H9 (cell line): ENCODE results near the gene LMTK3. TPM values are rescaled to one million over a fixed set of nuclear protein-coding genes. Genes with fewer than 3 reads are reported as not detected.

Source experiments
- DNase-seq: peaks from one replicate; pipeline ENCODE4 v3.0.0-alpha.2; 2017
- H2AFZ ChIP-seq: one replicate; pipeline ENCODE4 v1.6.1; 2013; ENCODE audit warnings: mild to moderate bottlenecking, low read length, control low read depth, moderate library complexity
- H2AK5ac ChIP-seq: 2 replicates; pipeline ENCODE4 v1.6.1; 2013; ENCODE audit warnings: low read length, control low read depth, mixed read lengths; ENCODE audit not compliant: insufficient read length
- H2BK120ac ChIP-seq: one replicate; pipeline ENCODE4 v1.6.1; 2013; ENCODE audit warnings: low read depth, mild to moderate bottlenecking, low read length, control low read depth, inconsistent platforms; ENCODE audit not compliant: poor library complexity, severe bottlenecking
- H2BK12ac ChIP-seq: 2 replicates; pipeline ENCODE4 v1.6.1; 2013; ENCODE audit warnings: low read length, control low read depth, mixed read lengths, low read depth; ENCODE audit not compliant: insufficient read length
- H2BK15ac ChIP-seq: 2 replicates; pipeline ENCODE4 v1.6.1; 2013; ENCODE audit warnings: low read depth, low read length, control low read depth
- H2BK20ac ChIP-seq: one replicate; pipeline ENCODE4 v1.6.1; 2013; ENCODE audit warnings: low read depth, mild to moderate bottlenecking, low read length, control low read depth, inconsistent platforms; ENCODE audit not compliant: poor library complexity, severe bottlenecking
- H2BK5ac ChIP-seq: 2 replicates; pipeline ENCODE4 v1.6.1; 2013; ENCODE audit warnings: low read length, control low read depth, mixed read lengths; ENCODE audit not compliant: insufficient read length
- H3K14ac ChIP-seq: 2 replicates; pipeline ENCODE4 v1.6.1; 2013; ENCODE audit warnings: low read length, control low read depth; ENCODE audit not compliant: insufficient read depth
- H3K18ac ChIP-seq: 2 replicates; pipeline ENCODE4 v1.6.1; 2013; ENCODE audit warnings: low read depth, mild to moderate bottlenecking, mixed read lengths, low read length, control low read depth; ENCODE audit not compliant: insufficient read length
- H3K23ac ChIP-seq: 2 replicates; pipeline ENCODE4 v1.6.1; 2013; ENCODE audit warnings: low read length, control low read depth, mixed read lengths, low read depth; ENCODE audit not compliant: insufficient read length
- H3K23me2 ChIP-seq: 2 replicates; pipeline ENCODE4 v1.6.1; 2013; ENCODE audit warnings: low read depth, mild to moderate bottlenecking, mixed read lengths, low read length, control low read depth; ENCODE audit not compliant: insufficient read length, poor library complexity, severe bottlenecking
- H3K27ac ChIP-seq: 2 replicates; pipeline ENCODE4 v1.5.1; 2013; ENCODE audit warnings: low read length, control low read depth, mixed read lengths, low read depth; ENCODE audit not compliant: insufficient read length
- H3K27me3 ChIP-seq: 2 replicates; pipeline ENCODE4 v1.6.1; 2013; ENCODE audit warnings: low read length, control low read depth, inconsistent platforms; ENCODE audit not compliant: insufficient read depth
- H3K4ac ChIP-seq: 2 replicates; pipeline ENCODE4 v1.6.1; 2013; ENCODE audit warnings: low read depth, mild to moderate bottlenecking, control low read depth, inconsistent platforms, low read length, moderate library complexity
- H3K4me1 ChIP-seq: 2 replicates; pipeline ENCODE4 v1.6.1; 2013; ENCODE audit warnings: low read length, control low read depth, inconsistent platforms; ENCODE audit not compliant: insufficient read depth
- H3K4me2 ChIP-seq: 2 replicates; pipeline ENCODE4 v1.6.1; 2013; ENCODE audit warnings: low read length, control low read depth, mixed read lengths; ENCODE audit not compliant: insufficient read length, insufficient read depth
- H3K56ac ChIP-seq: 2 replicates; pipeline ENCODE4 v1.6.1; 2013; ENCODE audit warnings: low read depth, mild to moderate bottlenecking, mixed read lengths, low read length, control low read depth; ENCODE audit not compliant: insufficient read length
- H3K79me1 ChIP-seq: 2 replicates; pipeline ENCODE4 v1.6.1; 2013; ENCODE audit warnings: low read depth, mild to moderate bottlenecking, moderate library complexity, low read length, control low read depth, inconsistent platforms; ENCODE audit not compliant: insufficient read depth, poor library complexity, severe bottlenecking
- H3K79me2 ChIP-seq: 2 replicates; pipeline ENCODE4 v1.6.1; 2013; ENCODE audit warnings: low read length, control low read depth, inconsistent platforms; ENCODE audit not compliant: insufficient read depth
- H3K9ac ChIP-seq: 2 replicates; pipeline ENCODE4 v1.6.1; 2013; ENCODE audit warnings: low read length, control low read depth, mixed read lengths; ENCODE audit not compliant: insufficient read length; ENCODE audit errors: extremely low read depth
- H3K9me3 ChIP-seq: one replicate; pipeline ENCODE4 v1.6.1; 2013; ENCODE audit warnings: low read depth, low read length, inconsistent platforms; ENCODE audit not compliant: control insufficient read depth
- H3T11ph ChIP-seq: one replicate; pipeline ENCODE4 v1.6.1; 2013; ENCODE audit warnings: mild to moderate bottlenecking, low read length, control low read depth, inconsistent platforms
- H4K20me1 ChIP-seq: one replicate; pipeline ENCODE4 v1.6.1; 2013; ENCODE audit not compliant: control insufficient read depth, insufficient read length, insufficient read depth
- H4K5ac ChIP-seq: 2 replicates; pipeline ENCODE4 v1.6.1; 2013; ENCODE audit warnings: low read depth, mild to moderate bottlenecking, mixed read lengths, low read length, control low read depth; ENCODE audit not compliant: insufficient read length
- H4K8ac ChIP-seq: replicated peaks from 2 replicates; pipeline ENCODE4 v1.6.1; 2013; ENCODE audit warnings: low read length, control low read depth, mixed read lengths, low read depth; ENCODE audit not compliant: insufficient read length
- H4K91ac ChIP-seq: 2 replicates; pipeline ENCODE4 v1.6.1; 2013; ENCODE audit warnings: low read depth, mild to moderate bottlenecking, moderate library complexity, mixed read lengths, low read length, control low read depth; ENCODE audit not compliant: insufficient read length
- H3K27ac Mint-ChIP-seq, 3 experiments: 2 replicates in 2 of 3; 3 replicates in 1 of 3; pipeline ENCODE4 v1.8.0; 2020 to 2021; ENCODE audit warnings: mixed read lengths in 3 of 3, mild to moderate bottlenecking in 1 of 3, moderate library complexity in 1 of 3
- H3K27me3 Mint-ChIP-seq: 2 replicates; pipeline ENCODE4 v1.8.0; 2021; ENCODE audit warnings: low read depth, mild to moderate bottlenecking, moderate library complexity, mixed read lengths
- H3K36me3 Mint-ChIP-seq, 3 experiments: 2 replicates in 2 of 3; 3 replicates in 1 of 3; pipeline ENCODE4 v1.8.0; 2020 to 2021; ENCODE audit warnings: low read depth in 3 of 3, mixed read lengths in 3 of 3; ENCODE audit not compliant: insufficient read depth in 1 of 3
- H3K4me1 Mint-ChIP-seq, 2 experiments: 2 replicates each; pipeline ENCODE4 v1.8.0; 2020; ENCODE audit warnings: mixed read lengths in 2 of 2
- H3K4me3 Mint-ChIP-seq, 2 experiments: 2 replicates in 1 of 2; 3 replicates in 1 of 2; pipeline ENCODE4 v1.8.0; 2020 to 2021; ENCODE audit warnings: mild to moderate bottlenecking in 2 of 2, mixed read lengths in 2 of 2, moderate library complexity in 1 of 2
- H3K9me3 Mint-ChIP-seq, 2 experiments: 2 replicates in 1 of 2; 3 replicates in 1 of 2; pipeline ENCODE4 v1.8.0; 2020; ENCODE audit warnings: mild to moderate bottlenecking in 2 of 2, mixed read lengths in 2 of 2, moderate library complexity in 1 of 2
- WGBS: extraction: QIAGEN DNeasy Blood & Tissue Kit; methylation state at CpG from one replicate; pipeline ENCODE4 v1.1.7; 2013; ENCODE audit warnings: missing lambda C conversion rate, low lambda C conversion rate, mixed read lengths; ENCODE audit not compliant: insufficient read length; ENCODE audit errors: extremely low coverage; 5-methylcytosine and 5-hydroxymethylcytosine counted together
- total RNA-seq: library from RNA; stranded (reverse); gene quantifications from 2 replicates; pipeline ENCODE4 v1.2.1, GENCODE V29; 2021
- TF ChIP-seq, protein P1 (sequence below): fragments of 200-600 bp; sonication (generic); conservative IDR thresholded peaks from 3 replicates; pipeline ENCODE4 v1.8.0; 2021; ENCODE audit warnings: antibody characterized with exemption, mild to moderate bottlenecking

The LMTK3 gene
- total RNA-seq, 1 experiment from 2014 or later, result 14.4 TPM

DNA sequence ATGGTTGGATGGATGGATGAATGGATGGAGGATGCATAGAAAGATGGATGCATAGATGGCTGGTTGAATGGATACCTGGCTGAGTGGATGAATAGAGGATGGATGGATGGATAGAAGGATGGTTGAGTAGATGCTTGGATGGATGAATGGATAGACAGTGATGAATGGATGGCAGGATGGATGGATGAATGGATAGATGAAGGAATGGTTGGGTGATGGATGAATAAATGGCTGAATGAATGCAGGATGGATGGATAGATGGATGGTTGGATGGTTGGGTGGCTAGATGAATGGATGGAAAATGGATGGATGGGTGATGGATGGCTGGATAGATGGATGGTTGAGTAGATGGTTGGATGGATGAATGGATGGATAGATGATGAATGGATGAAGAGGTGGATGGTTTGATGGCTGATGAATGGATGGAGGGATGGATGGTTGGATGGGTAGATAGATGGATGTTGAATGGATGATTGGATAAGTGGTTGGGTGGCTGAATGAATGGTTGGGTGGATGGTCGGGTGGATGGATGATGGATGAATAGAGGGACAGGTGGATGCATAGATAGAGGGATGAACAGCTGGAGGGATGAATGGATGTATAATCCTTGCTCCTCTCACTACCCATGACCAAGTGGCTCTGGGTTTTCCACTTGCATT is 36.7 kb upstream of the LMTK3 start:
- no peak overlapping the region for H3K27ac Mint-ChIP-seq
- peaks cover 8 to 14% of the 10 kb centered on the region in 2 experiments for H3K4me1 Mint-ChIP-seq
- Histone ChIP-seq H3K27ac (no peak overlapping the region), H2BK120ac (no peak overlapping the region), H3K4me1 (peaks cover 4% of the 10 kb centered on the region; the same call in 1 of the 2 replicates), H2BK12ac (no peak overlapping the region), H3K9me3 (no peaks in the 10 kb centered on the region), H3K79me1 (no peaks in the 10 kb centered on the region), H4K8ac (no peak overlapping the region), H3K4ac (no peak overlapping the region), H3K23me2 (no peaks in the 10 kb centered on the region), H2BK20ac (no peak overlapping the region), H4K91ac (no peak overlapping the region), H3K18ac (no peak overlapping the region), H2AFZ (no peak overlapping the region), H3K4me2 (no peak overlapping the region), H3T11ph (no peak overlapping the region), H2AK5ac (no peak overlapping the region), H3K14ac (no peak overlapping the region), H2BK5ac (no peak overlapping the region), H2BK15ac (no peak overlapping the region), H3K9ac (no peak overlapping the region), H3K27me3 (no peaks in the 10 kb centered on the region), H3K56ac (no peak overlapping the region), H4K5ac (no peak overlapping the region), H3K79me2 (no peaks in the 10 kb centered on the region), H4K20me1 (no peaks in the 10 kb centered on the region), H3K23ac (no peak overlapping the region)
- TF ChIP-seq, protein P1, sequence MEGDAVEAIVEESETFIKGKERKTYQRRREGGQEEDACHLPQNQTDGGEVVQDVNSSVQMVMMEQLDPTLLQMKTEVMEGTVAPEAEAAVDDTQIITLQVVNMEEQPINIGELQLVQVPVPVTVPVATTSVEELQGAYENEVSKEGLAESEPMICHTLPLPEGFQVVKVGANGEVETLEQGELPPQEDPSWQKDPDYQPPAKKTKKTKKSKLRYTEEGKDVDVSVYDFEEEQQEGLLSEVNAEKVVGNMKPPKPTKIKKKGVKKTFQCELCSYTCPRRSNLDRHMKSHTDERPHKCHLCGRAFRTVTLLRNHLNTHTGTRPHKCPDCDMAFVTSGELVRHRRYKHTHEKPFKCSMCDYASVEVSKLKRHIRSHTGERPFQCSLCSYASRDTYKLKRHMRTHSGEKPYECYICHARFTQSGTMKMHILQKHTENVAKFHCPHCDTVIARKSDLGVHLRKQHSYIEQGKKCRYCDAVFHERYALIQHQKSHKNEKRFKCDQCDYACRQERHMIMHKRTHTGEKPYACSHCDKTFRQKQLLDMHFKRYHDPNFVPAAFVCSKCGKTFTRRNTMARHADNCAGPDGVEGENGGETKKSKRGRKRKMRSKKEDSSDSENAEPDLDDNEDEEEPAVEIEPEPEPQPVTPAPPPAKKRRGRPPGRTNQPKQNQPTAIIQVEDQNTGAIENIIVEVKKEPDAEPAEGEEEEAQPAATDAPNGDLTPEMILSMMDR, result no peak
- H3K4me3 Mint-ChIP-seq, result no peak overlapping the region
- DNase-seq, result no peak
- 100% methylated on average over 1 of the region's 1 CpG for WGBS
- H3K36me3 Mint-ChIP-seq, result no peaks in the 10 kb centered on the region
- H3K27me3 Mint-ChIP-seq, result no peaks in the 10 kb centered on the region
- no peaks in the 10 kb centered on the region for H3K9me3 Mint-ChIP-seq
